ENCODE measurements around the gene LCMT2.

DNA sequence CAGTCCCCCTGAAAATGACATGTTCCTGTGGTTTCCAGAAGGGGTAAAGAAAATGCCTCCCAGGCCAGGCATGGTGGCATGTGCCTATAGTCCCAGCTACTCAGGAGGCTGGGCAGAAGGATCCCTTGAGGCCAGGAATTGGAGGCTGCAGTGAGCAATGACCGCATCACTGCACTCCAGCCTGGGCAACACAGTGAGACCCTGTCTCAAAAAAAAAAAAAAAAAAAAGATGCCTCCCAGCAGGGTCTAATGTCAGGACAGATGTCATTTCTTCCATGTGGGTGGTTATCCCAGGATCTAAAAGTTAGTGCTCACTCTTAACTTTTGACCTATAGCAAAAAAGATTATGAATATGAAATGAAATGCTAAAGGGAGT is 13.4 kb downstream of the LCMT2 start:
- TF ChIP-seq CTCF (IDR thresholded peaks at IDR 0.05 in 2 of 3, conservative IDR thresholded peaks at IDR 0.05 in 1 of 3; ENCODE audit: control insufficient read depth in 2 of 3, extremely low read depth in 1 of 3, insufficient read depth in 1 of 3, low read depth in 3 of 3, low read length in 3 of 3), result no peak
- TF ChIP-seq RAD51 (IDR thresholded peaks at IDR 0.05), result no peak
- no peak for TF ChIP-seq SP1 (IDR thresholded peaks at IDR 0.05; ENCODE audit: low read depth, low read length)
- no peak for TF ChIP-seq HDAC6 (IDR thresholded peaks at IDR 0.05; ENCODE audit: unreplicated experiment)

Data from GM12878 (cell line).